Regular cardiac myocyte (primary cell): ENCODE results near the gene ARHGAP30. TPM values are rescaled to one million over a fixed set of nuclear protein-coding genes. Genes with fewer than 3 reads are reported as not detected.

Experiments
- total RNA-seq: library from RNA; depleted of rRNA; stranded (reverse); fragments of >200 nt; gene quantifications from 2 replicates; pipeline ENCODE4 v1.2.3, GENCODE V29; 2014

Gene ARHGAP30
- total RNA-seq: not detected in 2 replicates

DNA sequence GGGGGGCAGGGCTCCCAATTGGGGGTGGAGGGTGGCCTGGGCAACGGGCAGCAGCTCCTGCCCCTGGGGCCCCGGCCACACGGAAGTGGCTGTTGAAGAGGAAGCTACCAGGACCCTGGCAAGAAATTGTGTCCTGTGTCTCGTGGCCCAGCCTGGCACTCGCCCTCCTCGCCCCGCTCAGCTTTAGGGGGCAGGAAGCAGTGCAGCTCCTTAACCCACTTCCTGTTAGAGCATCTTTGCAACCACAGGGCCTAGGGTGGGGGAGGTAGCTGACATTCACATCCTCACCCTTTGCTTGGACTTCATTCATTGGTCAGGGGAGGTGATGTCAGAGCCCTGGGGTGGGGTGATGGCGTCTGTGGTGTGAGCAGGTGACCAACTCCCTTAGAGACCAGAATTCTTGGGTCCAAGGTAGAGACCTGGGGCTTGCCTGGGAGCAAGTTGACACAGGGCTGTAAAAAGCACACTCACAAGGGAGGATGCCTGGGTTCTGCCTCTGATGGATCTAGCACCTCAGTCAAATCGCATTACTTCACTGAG, at the start of gene ARHGAP30:
Gene ARHGAP30 (minus strand): TSS at position 161 of the 540 bp plus-strand sequence. CDS start 267 bp downstream, outside the sequence.

GRCh38 chr1:161117759-161118581, 48.3 kb upstream of the ARHGAP30 start, which contains the start of the genes NIT1 and PFDN2:
NIT1 (plus strand) TSS chr1:161118105; CDS start chr1:161118177, 72 bp downstream.
PFDN2 (minus strand) TSS chr1:161118037; CDS start chr1:161118026, 11 bp downstream.

GRCh38 chr1:161098210-161099068, 28.7 kb upstream of the ARHGAP30 start, which contains the start of gene KLHDC9:
KLHDC9 (plus strand) TSS chr1:161098361; CDS start chr1:161098536, 175 bp downstream.

GRCh38 chr1:161089251-161089924, 19.7 kb upstream of the ARHGAP30 start, which contains the start of gene NECTIN4:
NECTIN4 (minus strand) TSS chr1:161089558; CDS start chr1:161089296, 262 bp downstream.

GRCh38 chr1:161045736-161046604, 23.7 kb downstream of the ARHGAP30 start, which contains the start of gene USF1:
USF1 (minus strand) TSS chr1:161045977; CDS start chr1:161043275, 2,702 bp downstream.

GRCh38 chr1:161038523-161039153, 31.1 kb downstream of the ARHGAP30 start, which contains the start of gene TSTD1:
TSTD1 (minus strand) TSS chr1:161038964; CDS start chr1:161038889, 75 bp downstream.

DNA sequence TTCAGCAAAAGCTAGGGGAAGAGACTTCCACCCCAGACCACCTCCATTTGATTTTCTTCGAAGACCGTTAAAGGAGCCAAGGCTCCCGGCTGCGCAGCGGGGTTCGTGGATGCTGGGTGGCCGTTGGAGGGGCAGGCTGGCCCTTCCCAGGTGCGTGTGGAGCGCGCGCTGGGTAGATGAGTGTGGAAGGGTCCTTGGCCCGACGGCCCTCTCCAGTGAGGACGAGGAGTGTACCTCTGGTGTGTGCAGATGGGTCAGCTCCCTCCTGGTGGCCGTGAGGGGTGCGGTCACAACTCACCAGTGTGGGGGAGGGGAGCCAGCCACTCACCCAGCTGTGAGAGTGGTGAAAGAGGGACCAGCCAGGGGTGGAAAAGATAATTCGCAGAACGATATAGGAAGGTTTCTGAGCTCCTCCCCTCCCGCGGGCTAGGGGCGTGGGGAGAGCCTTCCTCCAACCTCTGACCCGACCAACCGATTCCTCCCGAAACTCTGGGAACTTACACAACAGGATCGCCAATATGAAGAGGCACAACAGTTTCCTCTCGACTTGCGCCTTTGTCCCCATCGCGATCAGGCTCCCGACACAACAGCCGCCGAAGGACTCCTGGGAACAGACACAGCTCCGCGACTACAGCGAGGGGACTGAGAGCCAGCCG, 49.1 kb downstream of the ARHGAP30 start, which contains the start of gene F11R:
Gene F11R (minus strand): TSS at position 644 of the 656 bp plus-strand sequence. CDS start 79 bp downstream, at position 565.

Other genes starting within 250 kb of the ARHGAP30 start
- gene CD244, start 207.0 kb downstream of the ARHGAP30 start, total RNA-seq: 1.1 TPM in 1 of 2 replicates, not detected in the other
- gene ITLN1, start 184.7 kb downstream of the ARHGAP30 start, total RNA-seq: 0.28 TPM in 1 of 2 replicates, not detected in the other
- gene ITLN2, start 115.1 kb downstream of the ARHGAP30 start, total RNA-seq: 1.4 TPM in 1 of 2 replicates, not detected in the other
- gene F11R, start 48.7 kb downstream of the ARHGAP30 start, total RNA-seq: 24.7 and 44.3 TPM in 2 replicates
- gene TSTD1, start 30.9 kb downstream of the ARHGAP30 start, total RNA-seq: 19.6 and 41.4 TPM in 2 replicates
- gene USF1, start 23.9 kb downstream of the ARHGAP30 start, total RNA-seq: 72.7 and 94.5 TPM in 2 replicates
- gene NECTIN4, start 19.7 kb upstream of the ARHGAP30 start, total RNA-seq: 0.19 and 0.56 TPM in 2 replicates
- 0.28 and 0.38 TPM in 2 replicates for gene KLHDC9, start 28.5 kb upstream of the ARHGAP30 start, total RNA-seq
- gene PFDN2, start 48.1 kb upstream of the ARHGAP30 start, total RNA-seq: 28.8 and 112 TPM in 2 replicates
- gene NIT1, start 48.2 kb upstream of the ARHGAP30 start, total RNA-seq: 21.4 and 22.0 TPM in 2 replicates
- gene DEDD, start 62.8 kb upstream of the ARHGAP30 start, total RNA-seq: 19.2 and 28.8 TPM in 2 replicates
- 109 and 118 TPM in 2 replicates for gene UFC1, start 84.1 kb upstream of the ARHGAP30 start, total RNA-seq
- 5.8 and 7.3 TPM in 2 replicates for gene USP21, start 89.6 kb upstream of the ARHGAP30 start, total RNA-seq
- 9.3 and 10.0 TPM in 2 replicates for gene PPOX, start 96.5 kb upstream of the ARHGAP30 start, total RNA-seq
- gene B4GALT3, start 107.6 kb upstream of the ARHGAP30 start, total RNA-seq: 20.9 and 27.9 TPM in 2 replicates
- gene ADAMTS4, start 129.2 kb upstream of the ARHGAP30 start, total RNA-seq: 22.2 and 110 TPM in 2 replicates
- gene NDUFS2, start 132.5 kb upstream of the ARHGAP30 start, total RNA-seq: 147 and 216 TPM in 2 replicates
- gene FCER1G, start 145.4 kb upstream of the ARHGAP30 start, total RNA-seq: 0.38 TPM in 1 of 2 replicates, not detected in the other
- gene APOA2, start 153.7 kb upstream of the ARHGAP30 start, total RNA-seq: not detected in 2 replicates
- gene TOMM40L, start 156.2 kb upstream of the ARHGAP30 start, total RNA-seq: 10.4 and 14.6 TPM in 2 replicates
- not detected in 2 replicates for gene NR1I3, start 168.3 kb upstream of the ARHGAP30 start, total RNA-seq
- under 0.01 TPM in 1 of 2 replicates, not detected in the other for gene PCP4L1, start 188.9 kb upstream of the ARHGAP30 start, total RNA-seq
- 1.7 and 2.3 TPM in 2 replicates for gene MPZ, start 240.1 kb upstream of the ARHGAP30 start, total RNA-seq
- 21.4 and 23.6 TPM in 2 replicates for gene SDHC, start 244.5 kb upstream of the ARHGAP30 start, total RNA-seq